ENCODE measurements around the gene RFC5.
"Not testable (repeated sequence)": the region's sequence is repeated elsewhere in the genome, so short reads cannot be mapped to it uniquely, and the experiment has no call there.

Gene RFC5

DNA sequence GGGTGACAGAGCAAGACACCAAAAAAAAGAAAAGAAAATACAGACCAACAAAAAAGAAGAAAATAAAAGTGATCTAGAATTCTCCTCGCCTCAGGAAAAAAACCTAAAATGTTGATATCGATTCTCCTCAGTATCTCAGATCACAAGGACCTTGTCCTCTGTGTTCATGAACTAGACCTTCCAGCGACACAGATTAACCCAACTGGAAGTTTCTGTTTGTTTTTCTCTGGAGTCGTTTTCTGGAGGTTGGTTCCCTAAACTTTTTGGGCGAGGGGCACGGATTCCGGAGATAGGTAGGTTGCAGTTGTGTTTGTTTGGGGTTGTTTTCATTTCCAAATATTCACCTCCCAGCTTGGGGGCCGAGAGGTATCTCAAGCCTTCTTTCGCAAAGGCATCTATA is 559 bp upstream of the RFC5 start:
- no peak for DNase-seq (ENCODE audit: low spot score)

DNA sequence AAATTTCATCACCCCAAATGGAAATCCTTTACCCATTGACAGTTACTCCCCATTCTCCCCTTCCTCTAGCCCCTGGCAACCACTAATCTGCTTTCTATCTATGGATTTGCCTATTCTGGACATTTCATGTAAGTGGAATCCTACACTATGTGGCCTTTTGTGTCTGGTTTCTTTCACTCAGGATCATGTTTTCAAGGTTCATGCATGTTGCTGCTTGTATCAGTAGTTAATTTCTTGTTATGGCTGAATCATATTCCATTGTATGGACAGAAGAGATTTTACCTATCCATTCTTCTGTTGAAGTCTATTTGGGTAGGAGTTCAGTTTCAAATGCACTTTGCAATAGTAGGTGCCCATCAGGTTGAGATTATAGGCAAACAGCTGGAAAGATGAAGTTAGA is 1.4 kb downstream of the RFC5 start:
- DNase-seq (ENCODE audit: low spot score), result no peak

DNA sequence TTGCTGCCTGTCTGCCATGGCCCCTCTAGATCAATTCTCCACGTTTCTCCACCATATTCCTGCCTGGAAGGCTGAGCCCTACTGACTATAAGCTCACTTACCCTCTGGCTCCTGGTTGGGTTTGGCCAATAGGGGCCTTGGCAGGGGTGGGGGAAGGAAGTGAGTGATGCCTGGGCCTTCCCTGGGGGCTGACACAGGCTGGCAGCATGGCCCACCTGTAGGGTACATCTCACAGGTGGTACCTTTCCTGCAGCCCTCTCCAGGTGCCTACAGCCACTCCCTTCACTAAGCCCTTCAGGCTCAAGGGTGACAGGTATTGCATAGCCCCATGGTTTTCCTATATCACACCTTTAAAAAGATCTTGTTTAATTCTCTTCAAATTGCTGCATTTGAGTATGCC is 3.5 kb downstream of the RFC5 start:
- DNase-seq (ENCODE audit: low spot score), result no peak

DNA sequence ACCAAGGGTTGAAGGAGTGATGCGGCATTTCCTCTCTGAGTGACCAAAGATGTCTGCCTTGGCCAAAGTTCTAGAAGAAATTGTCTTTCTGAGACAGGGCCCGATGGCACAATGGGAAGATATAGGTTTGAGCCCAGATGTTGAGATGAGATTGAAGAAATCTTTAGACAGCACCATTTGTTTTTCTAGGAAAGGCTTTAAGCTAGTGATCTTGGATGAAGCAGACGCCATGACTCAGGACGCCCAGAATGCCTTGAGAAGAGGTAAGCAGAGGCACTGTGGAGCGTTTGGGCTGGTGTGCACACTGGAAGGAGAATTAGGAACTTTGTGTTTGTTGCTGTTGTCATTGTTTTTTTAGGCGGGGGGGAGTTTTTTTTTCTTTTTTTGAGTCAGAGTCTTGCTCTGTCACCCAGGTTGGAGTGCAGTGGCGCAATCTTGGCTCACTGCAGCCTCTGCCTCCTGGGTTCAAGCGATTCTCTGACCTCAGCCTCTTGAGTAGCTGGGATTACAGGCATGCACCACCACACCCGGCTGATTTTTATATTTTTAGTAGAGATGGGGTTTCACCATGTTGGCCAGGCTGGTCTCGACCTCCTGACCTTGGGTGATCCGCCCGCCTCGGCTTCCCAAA is 5.7 kb downstream of the RFC5 start:
- DNase-seq (ENCODE audit: low spot score), result not testable (repeated sequence)

DNA sequence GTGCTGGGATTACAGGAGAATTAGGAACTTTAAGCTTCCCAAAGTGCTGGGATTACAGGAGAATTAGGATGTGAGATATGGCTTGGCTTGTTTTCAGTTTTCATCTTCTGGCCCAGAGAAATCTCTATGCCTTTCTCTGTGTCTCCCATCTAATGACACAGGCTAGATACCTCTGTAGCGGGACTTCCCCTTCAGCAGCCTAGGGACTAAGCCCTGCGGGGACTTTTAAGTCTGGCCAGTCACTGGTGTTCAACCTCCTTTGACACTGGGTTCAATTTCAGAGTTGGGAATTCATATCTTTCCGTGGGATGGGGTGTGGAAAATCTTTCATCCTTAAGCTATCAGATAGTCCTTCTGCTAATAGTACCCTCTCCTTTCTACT is 6.2 kb downstream of the RFC5 start:
- DNase-seq (ENCODE audit: low spot score), result no peak

DNA sequence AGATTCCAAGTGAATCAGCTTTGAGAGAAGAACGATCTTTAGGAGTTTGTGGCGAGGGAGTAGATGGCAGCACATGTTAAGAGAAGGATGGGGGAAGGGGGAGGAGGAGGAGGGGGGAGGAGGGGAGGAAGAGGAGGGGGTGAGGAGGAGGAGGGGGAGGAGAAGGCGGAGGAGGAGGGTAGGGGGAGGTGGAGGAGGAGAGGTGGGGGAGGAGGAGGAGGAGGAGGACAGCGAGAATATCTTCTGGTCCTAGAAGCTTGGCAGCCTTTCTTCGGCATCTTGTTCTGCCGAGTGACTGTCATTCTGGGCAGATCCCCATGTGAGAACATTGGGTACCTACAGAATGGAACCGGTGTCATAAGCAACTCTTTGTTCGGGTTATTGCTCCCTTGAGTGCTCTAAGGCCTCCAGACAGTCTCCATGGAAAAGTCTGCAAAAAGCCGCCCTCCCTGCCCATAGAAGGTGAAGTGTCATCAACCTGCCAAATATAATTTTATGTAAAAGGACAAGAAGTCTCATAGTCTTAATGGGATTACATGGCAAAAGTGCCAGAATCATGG is 6.9 kb downstream of the RFC5 start:
- no peak for DNase-seq (ENCODE audit: low spot score)

DNA sequence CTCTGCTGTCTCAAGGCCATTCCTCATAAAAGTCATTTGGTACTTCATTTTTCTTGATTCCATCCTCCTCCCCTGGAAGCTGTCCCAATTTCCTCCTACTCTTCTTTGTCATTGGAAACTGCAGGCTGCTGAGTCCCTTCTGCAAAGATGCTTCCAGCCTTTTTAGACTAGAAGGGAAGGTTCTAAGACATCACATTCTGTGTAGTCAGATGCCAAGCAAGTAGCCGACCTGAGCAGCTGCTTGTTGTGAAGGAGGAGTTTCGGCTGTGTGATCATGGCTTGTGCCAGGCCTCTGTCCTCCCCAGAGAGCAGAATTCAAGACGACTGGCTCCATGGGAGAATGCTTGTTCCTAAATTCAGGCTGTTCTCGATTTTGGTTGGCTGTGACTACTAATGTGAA is 8.7 kb downstream of the RFC5 start:
- DNase-seq (ENCODE audit: low spot score), result no peak

DNA sequence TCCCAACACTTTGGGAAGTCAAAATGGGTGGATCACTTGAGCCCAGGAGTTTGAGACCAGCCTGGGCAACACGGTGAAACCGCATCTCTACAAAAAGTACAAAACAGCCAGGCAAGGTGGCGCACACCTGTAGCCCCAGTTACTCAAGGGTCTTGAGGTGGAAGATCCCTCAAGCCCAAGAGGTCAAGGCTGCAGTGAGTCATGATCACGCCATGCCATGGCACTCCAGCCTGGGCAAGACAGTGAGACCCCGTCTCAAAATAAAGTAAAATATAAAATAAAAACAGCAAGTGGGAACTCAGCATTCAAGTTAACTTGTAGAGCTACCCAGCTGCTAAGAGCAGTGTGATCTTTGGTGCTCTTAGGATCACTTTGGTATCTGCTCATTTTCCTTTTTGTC is 12.7 kb downstream of the RFC5 start:
- DNase-seq (ENCODE audit: low spot score), result no peak

DNA sequence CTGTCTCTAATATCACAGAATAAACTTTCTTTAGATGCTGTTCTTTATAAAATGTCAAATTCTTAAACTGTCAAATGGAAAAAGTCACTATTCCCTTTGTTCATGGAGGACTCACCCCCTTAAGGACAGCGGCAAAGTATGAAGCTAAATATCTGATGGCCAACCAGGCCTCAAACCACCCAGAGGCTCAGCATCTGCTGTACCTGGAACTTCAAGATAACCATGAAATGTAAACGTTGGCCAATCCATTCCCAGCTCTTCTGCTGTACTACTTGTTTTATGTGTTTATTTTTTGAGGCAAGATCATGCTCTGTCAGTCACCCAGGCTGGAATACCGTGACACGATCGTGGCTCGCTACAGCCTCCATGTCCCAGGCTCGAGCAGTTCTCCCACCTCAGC is 15.7 kb downstream of the RFC5 start:
- DNase-seq (ENCODE audit: low spot score), result no peak

DNA sequence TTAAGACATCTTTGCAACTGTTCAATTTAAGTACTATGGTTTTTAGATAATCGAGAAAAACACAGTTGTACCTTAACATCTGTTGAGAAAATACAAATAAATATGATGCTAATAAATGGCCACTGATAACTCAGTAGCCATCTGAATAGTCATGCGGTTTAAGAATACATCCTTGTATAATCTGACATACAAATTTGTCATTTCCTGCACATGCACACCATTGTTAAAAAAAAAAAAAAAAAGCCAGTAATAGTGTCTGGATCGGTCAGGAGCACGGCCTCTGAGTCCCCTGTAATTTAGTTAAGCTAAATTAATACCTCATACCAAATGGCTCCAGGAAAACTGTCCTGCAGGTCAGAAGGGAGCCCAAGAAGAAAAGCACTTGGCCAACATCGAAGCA is 16.8 kb downstream of the RFC5 start:
- no peak for DNase-seq (ENCODE audit: low spot score)

DNA sequence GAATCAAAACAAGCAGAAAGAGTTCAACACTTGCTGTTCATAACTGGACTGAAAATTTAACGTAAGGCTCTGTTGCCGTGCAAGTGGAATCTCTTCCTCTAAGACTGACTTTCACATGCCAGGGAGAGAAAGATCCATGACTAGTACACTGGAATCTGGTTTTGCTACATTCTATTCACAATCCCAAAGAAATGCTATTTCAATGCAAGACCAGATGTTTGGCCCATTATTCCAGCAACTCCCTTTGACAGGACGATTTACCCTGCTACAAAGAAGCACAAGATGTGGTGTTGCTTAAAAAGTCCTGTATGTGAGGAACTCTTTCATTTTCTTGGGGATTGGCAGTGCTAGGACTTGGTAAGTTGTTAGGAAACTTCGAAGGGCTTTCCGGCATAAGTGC is 17.4 kb downstream of the RFC5 start:
- no peak for DNase-seq (ENCODE audit: low spot score)

DNA sequence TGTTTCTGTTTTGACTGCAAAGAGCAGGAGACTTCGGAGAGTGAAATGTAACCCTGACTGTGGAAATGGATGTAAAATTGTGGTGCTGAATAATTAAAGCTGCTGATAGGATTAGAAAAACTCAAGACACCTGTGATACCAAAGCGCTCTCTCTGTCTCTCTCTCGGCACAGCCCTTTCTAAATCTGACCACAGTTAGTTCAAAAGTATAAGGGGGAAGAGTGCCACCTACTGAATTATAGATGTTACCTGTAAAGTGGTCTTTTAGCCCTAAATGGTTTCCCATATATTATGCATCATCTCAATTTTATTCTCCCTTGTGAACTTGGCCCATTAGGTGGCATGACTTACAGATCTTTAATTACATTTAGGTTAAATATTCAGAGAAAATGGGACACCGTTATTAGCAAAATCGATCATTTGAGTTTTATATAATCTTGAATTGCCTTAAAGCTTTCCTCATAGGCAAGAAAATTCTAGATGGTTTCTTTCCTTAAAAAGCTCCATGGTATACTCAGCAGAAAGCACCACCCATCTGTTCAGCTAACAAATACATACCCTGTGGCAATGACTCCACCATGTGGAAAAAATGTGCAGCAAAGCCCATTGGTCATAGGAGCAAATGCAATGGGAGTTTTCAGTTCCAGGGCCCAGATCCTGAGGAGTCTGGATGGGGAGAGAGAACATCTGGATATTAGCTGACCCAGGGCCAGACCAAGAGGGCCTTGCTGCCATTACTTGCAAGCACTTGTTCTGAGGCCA is 18.1 kb downstream of the RFC5 start:
- DNase-seq (ENCODE audit: low spot score), result no peak

DNA sequence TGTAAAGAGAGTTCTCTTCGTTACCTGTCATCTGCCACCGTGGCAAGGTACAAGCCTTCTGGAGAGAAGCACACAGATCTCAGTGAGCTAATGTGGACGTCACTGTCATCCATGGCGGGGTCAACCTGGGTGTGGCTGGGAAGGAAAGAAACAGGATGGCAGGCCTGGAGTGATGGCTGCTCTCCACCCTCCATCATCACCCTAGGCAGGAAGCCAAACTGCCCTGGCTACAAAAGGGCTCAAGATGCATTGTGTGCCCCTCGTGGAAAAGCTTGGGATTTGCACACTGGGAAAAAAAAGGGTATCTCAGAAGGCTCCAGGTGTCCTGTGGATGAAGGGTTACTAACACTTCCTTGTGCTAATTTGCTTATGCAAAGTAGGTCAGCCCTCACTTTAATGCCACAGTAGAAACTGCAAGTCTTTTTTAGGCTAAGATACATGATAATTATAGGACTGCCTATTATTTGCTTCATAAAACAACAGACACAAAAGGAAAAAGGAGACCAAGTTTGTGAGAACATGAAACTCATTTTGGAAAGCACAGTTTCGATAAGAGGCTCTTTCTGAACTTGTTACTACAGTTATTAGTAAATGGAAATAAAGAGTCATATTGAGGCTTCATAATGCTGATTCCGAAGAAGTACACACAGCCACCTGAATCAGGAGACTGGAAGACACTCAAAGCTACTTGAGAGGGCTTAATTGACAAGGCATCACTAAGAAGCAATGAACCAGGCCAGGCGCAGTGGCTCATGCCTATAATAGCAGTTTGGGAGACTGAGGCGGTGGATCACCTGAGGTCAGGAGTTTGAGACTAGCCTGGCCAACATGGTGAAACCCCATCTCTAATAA is 18.9 kb downstream of the RFC5 start:
- DNase-seq (ENCODE audit: low spot score), result no peak

DNA sequence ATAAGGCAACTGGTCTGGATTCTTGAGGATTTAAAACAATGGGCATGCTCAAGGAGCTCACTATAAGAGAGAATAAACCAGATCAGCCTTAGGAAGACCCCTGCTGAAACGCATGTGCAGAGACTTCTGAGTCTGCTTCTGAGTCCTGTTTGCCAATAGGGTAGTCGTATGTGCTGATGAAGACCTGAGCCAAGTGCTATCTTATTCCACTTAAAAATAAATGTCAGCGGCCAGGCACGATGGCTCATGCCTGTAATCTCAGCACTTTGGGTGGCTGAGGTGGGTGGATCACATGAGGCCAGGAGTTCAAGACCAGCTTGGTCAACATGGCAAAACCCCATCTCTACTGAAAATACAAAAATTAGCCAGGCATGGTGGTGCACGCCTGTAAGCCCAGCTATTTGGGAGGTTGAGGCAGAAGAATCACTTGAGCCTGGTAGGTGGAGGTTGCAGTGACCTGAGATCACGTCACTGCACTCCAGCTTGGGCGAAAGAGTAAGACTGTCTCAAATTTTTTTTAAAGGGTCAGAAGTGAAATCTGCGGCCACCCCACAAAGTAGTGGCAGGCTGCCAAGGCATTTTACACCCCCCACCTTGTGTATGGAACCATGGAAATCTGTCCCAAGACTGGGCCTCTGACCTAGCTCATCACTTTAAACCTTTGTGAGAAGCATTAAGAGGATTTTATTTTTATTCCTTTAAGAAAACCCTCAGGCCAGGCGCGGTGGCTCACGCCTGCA is 20.3 kb downstream of the RFC5 start:
- DNase-seq (ENCODE audit: low spot score), result no peak

DNA sequence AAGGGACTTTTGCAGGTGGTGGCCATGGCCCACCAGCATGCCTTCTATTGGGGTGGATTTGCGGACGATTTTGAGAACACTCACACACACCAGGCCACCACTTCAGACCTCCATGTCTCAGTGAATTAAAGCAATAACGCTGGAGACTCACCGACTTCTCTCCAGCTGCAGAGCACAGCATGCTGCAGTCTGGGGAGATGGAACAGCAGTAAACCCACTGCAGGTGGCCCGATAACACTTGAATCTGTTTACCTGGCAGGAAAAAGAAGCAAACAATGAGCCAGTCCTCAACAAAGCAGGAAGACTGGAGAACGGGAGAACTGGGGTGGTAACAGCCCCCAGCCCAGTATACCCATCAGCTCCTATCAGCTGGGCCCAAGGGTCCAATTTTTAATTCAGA is 21.6 kb downstream of the RFC5 start:
- no peak for DNase-seq (ENCODE audit: low spot score)

DNA sequence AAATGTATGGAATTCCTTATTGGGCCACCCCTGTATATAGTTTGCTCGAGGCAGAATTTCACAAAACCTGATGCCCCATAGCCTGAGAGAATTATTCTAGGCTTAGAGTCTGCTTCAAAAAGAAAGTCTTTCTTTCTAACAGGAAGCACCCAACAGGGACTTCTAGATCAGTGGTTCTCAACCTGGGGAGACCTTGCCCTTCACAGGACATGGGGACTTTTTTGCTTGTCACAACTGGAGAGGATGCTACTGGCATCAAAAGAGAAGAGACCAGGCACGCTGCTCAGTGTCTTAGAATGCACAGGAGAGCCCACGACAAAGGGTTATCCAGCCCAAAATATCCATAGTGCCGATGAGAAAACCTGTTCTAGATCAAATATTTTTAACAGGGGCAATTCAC is 25.6 kb downstream of the RFC5 start:
- DNase-seq (ENCODE audit: low spot score), result no peak

DNA sequence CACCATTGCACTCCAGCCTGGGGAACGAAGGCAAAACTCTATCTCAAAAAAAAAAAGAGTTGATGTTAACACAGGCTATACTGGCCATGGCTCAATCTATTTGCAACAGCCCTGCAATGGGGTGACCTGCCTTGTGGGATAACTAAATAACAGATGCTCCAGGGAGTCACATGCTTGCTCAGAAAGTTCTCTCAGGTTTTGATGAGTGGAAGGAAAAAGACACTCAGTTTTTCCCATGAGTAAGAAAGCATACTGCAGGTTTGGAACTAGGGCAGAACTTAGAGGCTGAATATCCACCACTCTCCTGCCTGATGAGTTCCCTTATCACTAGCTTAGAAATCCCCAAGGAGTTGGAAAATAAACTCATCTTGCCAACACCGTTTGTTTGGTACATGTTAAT is 27.6 kb downstream of the RFC5 start:
- no peak for DNase-seq (ENCODE audit: low spot score)

DNA sequence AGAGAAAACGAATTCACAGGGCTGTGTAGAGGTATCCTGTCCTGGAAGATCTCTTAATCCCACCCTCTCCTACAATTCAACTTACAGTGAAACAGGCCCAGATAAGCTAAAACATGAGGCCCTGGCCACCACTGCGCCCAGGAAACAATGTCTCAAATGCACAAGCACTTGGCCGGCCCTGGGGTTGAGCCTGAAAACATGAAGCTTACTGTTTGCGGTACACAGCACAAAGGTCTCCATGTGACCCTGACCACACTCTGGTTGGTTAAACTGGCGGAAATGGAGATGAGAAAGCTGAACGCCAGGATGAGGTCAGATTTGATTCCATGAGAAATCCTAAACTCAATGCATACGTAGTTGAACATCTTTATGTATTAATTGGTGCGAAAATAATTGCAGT is 28.1 kb downstream of the RFC5 start:
- no peak for DNase-seq (ENCODE audit: low spot score)

DNA sequence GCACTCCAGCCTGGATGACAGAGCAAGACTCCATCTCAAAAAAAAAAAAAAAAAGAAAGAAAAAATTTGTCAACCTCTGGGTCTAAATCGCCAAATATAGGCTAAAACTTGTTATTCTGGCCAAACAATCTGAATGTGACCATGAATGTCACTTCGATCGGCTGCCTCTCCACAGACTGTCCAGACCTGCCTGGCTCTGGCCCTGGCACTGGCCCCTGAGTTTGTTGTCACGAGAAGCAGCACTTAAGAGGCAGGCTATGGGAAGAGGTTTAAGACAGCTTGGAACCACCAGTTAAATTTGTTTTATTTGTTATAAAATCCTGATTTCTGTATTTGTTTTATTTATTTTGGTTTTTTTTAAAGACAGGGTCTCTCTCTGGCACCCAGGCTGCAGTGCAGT is 29.9 kb downstream of the RFC5 start:
- no peak for DNase-seq (ENCODE audit: low spot score)

DNA sequence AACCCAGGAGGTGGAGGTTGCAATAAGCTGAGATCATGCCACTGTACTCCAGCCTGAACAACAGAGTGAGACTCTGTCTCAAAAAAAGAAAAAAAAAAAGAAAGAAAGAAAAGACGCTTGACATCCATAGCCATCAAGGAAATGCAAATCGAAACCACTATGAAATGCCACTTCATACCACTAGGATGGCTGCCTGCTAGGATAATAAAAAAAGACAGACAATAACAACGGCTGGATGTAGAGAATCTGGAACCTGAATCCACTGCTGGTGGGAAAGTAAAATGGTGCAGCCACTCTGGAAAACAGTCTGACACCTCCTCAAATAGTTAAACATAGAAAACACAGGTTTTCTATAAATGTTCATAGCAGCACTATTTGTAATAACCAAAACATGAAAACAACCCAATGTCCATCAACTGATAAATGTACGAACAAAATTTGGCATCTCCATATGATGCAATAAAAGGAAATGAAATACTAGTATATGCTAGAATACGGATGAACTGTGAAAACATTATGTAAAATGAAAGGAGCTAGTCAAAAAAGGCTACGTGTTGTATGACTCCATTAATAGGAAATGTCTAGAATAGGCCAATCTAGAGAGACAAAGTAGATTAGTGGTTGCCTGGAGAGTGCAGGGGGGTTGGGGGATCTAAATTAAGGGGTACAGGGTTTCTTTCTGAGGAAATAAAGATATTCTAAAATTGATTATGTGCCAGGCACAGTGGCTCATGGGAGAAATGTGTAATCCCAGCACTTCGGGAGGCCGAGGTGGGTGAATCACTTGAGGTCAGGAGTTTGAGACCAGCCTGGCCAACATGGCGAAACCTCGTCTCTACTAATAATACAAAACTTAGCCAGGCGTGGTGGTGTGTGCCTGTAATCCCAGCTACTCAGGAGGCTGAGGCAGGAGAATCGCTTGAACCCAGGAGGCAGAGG is 34.7 kb downstream of the RFC5 start:
- DNase-seq (ENCODE audit: low spot score), result no peak
